22Rv1 (cell line): ENCODE data around the gene TOPAZ1.

ENCODE experiments used
- H3K27ac ChIP-seq: fragments of 450-650 bp; 2 replicates; pipeline ENCODE4 v1.5.1; 2017
- ZFX ChIP-seq: fragments of 450-650 bp; IDR thresholded peaks from 2 replicates; pipeline ENCODE4 v1.6.1; 2017; ENCODE audit warnings: antibody characterized with exemption, borderline replicate concordance
- TF ChIP-seq, protein P1 (sequence below): fragments of 450-650 bp; IDR thresholded peaks from 2 replicates; pipeline ENCODE4 v1.5.1; 2017; ENCODE audit warnings: mild to moderate bottlenecking

Gene TOPAZ1

DNA sequence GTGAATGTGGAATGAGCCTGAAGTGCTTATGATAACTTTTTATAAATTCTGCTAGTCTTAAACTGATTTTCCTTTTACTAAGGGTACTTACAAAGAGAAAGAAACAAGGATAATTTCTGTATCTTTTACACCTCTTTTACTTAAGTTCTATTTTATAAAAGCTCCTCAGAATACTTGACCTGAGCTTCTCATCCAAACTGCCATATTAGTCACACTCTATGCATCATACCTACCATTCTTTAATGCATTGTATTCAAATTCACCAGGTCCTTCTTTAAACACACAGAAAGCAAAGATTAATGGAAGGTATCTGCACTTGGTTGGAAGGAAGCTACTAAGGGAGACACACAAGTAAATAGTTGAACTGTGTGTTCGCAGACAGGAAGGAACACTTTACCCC lies 1.6 kb upstream of the TOPAZ1 start:
- H3K27ac ChIP-seq: no peak overlapping the region
- TF ChIP-seq, protein P1, sequence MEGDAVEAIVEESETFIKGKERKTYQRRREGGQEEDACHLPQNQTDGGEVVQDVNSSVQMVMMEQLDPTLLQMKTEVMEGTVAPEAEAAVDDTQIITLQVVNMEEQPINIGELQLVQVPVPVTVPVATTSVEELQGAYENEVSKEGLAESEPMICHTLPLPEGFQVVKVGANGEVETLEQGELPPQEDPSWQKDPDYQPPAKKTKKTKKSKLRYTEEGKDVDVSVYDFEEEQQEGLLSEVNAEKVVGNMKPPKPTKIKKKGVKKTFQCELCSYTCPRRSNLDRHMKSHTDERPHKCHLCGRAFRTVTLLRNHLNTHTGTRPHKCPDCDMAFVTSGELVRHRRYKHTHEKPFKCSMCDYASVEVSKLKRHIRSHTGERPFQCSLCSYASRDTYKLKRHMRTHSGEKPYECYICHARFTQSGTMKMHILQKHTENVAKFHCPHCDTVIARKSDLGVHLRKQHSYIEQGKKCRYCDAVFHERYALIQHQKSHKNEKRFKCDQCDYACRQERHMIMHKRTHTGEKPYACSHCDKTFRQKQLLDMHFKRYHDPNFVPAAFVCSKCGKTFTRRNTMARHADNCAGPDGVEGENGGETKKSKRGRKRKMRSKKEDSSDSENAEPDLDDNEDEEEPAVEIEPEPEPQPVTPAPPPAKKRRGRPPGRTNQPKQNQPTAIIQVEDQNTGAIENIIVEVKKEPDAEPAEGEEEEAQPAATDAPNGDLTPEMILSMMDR: no peak
- no peak for TF ChIP-seq ZFX

DNA sequence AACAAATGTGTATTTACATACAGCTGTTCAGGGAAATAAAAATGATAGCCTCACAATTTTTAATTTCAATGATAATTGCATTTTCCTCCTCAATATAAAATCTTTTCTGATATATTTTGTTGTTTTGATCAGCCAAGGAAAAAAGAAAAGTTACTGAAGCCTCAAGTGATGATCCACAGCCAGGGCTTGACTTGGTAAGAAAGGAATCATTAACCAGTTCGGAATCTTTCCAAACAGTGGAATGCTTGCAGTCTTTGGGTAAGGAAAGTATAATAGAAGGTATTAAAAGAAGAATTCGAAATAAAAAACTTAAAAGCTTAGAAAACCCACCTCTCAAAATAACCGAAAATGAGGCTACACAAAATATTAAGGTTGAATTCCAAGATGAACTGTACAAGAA lies 1.0 kb downstream of the TOPAZ1 start:
- H3K27ac ChIP-seq: no peak overlapping the region
- no peak for TF ChIP-seq ZFX
- TF ChIP-seq, protein P1: no peak

DNA sequence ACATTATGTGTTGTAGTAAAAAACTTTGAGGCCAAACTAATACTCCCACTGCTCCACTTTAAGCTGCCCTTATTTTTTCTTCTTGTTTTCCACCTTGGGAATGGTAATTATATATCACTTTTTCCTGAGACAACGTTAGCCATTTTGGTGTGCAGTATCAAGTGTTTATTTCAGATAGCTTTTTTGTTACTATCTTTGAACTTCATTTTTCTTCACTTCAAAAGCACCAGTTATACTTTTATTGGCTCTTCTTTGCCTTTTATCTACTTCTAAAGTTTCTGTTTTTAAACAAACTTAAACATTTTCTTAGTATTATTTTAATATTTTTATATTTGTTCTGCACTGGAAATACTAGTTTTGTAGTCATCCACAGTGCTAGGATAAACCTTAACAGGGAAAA lies 6.5 kb downstream of the TOPAZ1 start:
- TF ChIP-seq ZFX: no peak
- TF ChIP-seq, protein P1: no peak
- no peak overlapping the region for H3K27ac ChIP-seq

DNA sequence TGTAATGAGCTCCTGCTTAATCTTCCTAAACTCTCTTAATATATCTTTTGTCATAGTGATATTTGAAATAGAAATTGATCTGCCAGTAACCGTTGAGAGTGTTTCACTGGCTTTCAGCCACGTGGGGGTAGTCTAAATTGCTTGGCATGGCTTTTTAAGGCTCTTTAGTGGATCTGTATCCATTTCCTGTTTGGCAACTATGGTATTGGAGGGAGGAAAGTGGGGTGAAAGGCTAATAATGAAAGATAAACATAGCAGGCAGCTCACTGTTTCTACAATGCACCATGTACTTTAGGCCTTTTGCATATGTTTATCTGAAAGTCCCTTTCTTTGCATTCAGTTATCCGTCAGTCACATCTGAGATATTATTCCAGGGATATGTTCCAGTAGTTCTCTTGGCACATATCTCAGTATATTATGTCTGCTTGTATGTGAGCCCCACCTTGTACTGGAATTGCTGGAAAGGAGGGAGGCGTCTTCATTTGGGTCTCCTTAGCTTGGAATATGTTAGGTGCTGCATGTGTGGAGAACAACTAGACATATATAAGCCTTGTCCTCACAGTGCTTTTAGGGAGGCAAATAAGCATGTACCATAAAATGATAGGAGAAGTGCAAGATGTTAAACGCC lies 10.8 kb downstream of the TOPAZ1 start:
- no peak overlapping the region for H3K27ac ChIP-seq
- TF ChIP-seq ZFX: no peak
- TF ChIP-seq, protein P1: no peak

DNA sequence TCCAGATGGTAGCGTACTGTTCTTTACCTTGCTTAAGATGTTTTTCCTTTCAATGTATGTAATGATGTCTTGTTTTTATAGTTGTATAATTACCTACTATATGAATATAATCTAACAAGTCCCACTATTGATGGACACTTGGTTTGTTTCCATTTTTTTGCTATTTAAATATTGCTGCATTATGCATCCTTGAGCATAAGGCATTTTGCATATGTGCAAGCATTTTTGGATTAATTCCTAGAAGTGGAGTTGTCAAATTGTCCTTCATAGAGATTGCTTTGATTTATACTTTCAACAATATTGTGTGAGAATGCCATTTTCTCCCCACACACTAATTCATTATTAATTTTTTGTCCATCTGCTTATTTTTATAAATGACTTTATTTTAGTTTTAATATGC lies 17.7 kb downstream of the TOPAZ1 start:
- TF ChIP-seq ZFX: no peak
- TF ChIP-seq, protein P1: no peak
- no peak overlapping the region for H3K27ac ChIP-seq

DNA sequence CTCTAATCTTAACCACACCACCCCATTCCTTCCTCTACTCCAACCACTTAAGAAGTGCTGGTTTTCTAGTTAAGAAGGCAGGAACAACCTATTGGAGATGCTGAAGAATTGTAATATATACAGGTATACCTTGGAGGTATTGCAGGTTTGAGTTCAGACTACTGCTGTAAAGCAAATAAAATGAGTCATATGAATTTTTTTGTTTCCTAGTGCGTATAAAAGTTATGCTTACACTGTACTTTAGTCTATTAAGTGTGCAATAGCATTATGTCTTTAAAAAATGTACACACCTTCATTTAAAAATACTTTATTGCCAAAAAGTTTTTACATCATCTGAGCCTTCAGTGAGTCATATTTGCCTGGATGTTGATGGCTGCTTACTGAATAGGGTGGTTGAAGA lies 22.5 kb downstream of the TOPAZ1 start:
- TF ChIP-seq, protein P1: no peak
- no peak for TF ChIP-seq ZFX
- H3K27ac ChIP-seq: no peak overlapping the region

DNA sequence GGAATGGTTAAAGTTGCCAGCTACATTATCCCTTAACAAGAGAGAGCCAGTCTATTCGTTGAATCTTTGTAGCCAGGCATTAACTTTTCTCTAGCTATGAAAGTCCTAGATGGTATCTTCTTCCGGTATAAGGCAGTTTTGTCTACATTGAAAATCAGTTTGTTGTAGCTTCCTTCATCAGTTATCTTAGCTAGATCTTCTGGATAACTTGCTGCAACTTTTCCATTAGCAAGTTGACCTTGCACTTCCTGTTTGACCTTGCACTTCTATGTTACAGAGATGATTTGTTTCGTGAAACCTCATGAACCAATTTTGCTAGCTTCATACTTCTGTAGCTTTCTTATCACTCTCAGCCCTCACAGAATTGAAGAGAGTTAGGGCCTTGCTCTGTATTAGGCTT lies 24.1 kb downstream of the TOPAZ1 start:
- TF ChIP-seq ZFX: no peak
- TF ChIP-seq, protein P1: no peak
- no peak overlapping the region for H3K27ac ChIP-seq
